ENCODE measurements around the gene NR0B2. TPM values are rescaled to one million over a fixed set of nuclear protein-coding genes. Genes with fewer than 3 reads are reported as not detected.

NR0B2 gene
- total and polyA plus RNA-seq, 2 of the 13 experiments (the other 11 are each of a cell fraction or from before 2014, with no cell fraction given), result 72.5 to 133 TPM

- TF ChIP-seq ZSCAN12 (CRISPR knock-in tag; IDR thresholded peaks at IDR 0.05), result no peak
- TF ChIP-seq, protein P1, sequence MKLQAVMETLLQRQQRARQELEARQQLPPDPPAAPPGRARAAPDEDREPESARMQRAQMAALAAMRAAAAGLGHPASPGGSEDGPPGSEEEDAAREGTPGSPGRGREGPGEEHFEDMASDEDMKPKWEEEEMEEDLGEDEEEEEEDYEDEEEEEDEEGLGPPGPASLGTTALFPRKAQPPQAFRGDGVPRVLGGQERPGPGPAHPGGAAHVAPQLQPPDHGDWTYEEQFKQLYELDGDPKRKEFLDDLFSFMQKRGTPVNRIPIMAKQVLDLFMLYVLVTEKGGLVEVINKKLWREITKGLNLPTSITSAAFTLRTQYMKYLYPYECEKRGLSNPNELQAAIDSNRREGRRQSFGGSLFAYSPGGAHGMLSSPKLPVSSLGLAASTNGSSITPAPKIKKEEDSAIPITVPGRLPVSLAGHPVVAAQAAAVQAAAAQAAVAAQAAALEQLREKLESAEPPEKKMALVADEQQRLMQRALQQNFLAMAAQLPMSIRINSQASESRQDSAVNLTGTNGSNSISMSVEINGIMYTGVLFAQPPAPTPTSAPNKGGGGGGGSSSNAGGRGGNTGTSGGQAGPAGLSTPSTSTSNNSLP (IDR thresholded peaks at IDR 0.05; ENCODE audit: low read depth, low read length), result no peak
- no peak for TF ChIP-seq ESRRA (CRISPR knock-in tag; IDR thresholded peaks at IDR 0.05; ENCODE audit: low read depth)
- TF ChIP-seq ZNF720 (CRISPR knock-in tag; IDR thresholded peaks at IDR 0.05), result peak; percentile 33; the same call in 1 of the 2 replicates
- TF ChIP-seq EEA1 (CRISPR knock-in tag; IDR thresholded peaks at IDR 0.05; ENCODE audit: borderline replicate concordance), result no peak
- no peak for TF ChIP-seq ATAD3A (CRISPR knock-in tag; IDR thresholded peaks at IDR 0.05)
- TF ChIP-seq RBM39 (IDR thresholded peaks at IDR 0.05; ENCODE audit: low read depth, low read length, poor library complexity, severe bottlenecking), result peak; percentile 16
- no peak for TF ChIP-seq ATM (IDR thresholded peaks at IDR 0.05; ENCODE audit: borderline replicate concordance)
- TF ChIP-seq ZNF883 (CRISPR knock-in tag; IDR thresholded peaks at IDR 0.05; ENCODE audit: not compliant biosample characterization), result no peak
- 0 out of 2 replicates have a peak, but pooled peaks have one; percentile 20 for TF ChIP-seq NFKBIZ (CRISPR knock-in tag; IDR thresholded peaks at IDR 0.05)
- TF ChIP-seq, protein P2, sequence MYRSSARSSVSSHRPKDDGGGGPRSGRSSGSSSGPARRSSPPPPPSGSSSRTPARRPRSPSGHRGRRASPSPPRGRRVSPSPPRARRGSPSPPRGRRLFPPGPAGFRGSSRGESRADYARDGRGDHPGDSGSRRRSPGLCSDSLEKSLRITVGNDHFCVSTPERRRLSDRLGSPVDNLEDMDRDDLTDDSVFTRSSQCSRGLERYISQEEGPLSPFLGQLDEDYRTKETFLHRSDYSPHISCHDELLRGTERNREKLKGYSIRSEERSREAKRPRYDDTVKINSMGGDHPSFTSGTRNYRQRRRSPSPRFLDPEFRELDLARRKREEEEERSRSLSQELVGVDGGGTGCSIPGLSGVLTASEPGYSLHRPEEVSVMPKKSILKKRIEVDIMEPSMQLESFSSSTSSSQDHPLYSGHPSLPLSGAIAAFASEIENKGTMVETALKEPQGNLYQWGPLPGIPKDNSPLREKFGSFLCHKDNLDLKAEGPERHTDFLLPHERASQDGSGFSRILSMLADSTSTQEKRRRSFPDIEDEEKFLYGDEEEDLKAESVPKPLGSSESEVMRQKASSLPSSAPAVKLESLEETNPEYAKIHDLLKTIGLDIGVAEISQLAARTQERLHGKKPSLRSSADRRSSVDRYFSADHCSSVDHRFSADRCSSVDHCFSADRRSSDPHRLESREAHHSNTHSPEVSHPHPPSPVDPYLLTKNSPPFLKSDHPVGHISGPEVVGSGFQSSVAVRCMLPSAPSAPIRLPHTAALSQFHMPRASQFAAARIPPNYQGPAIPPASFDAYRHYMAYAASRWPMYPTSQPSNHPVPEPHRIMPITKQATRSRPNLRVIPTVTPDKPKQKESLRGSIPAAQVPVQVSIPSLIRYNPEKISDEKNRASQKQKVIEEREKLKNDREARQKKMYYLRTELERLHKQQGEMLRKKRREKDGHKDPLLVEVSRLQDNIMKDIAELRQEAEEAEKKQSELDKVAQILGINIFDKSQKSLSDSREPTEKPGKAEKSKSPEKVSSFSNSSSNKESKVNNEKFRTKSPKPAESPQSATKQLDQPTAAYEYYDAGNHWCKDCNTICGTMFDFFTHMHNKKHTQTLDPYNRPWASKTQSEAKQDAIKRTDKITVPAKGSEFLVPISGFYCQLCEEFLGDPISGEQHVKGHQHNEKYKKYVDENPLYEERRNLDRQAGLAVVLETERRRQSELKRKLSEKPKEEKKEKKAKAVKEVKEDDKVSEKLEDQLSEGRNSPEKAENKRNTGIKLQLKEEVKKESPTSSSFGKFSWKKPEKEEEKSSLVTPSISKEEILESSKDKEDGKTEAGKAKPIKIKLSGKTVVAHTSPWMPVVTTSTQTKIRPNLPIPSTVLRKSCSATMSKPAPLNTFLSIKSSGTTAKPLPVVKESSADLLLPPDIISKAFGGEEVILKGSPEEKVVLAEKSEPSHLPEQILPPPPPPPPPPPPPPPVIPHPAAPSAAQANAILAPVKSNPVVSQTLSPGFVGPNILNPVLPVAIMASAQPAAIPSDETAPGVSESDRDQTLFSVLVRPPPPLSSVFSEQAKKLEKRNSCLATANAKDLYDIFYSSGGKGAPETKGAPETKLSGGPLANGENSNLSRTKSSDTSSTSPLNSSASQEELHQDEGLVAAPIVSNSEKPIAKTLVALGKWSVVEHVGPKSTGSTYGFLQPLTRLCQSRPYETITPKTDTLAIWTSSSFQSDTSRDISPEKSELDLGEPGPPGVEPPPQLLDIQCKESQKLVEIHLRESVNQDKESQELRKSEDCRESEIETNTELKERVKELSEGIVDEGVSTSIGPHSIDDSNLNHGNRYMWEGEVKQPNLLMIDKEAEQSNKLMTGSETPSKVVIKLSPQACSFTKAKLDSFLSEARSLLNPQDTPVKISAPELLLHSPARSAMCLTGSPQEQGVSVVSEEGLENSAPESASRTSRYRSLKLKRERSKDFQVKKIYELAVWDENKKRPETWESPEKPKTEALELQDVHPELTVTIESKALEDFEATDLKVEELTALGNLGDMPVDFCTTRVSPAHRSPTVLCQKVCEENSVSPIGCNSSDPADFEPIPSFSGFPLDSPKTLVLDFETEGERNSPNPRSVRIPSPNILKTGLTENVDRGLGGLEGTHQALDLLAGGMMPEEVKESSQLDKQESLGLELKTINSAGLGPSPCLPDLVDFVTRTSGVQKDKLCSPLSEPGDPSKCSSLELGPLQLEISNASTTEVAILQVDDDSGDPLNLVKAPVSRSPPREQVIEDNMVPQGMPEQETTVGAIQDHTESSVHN (CRISPR knock-in tag; IDR thresholded peaks at IDR 0.05), result no peak
- TF ChIP-seq AHR (CRISPR knock-in tag; IDR thresholded peaks at IDR 0.05), result no peak
- no peak for TF ChIP-seq ZNF713 (CRISPR knock-in tag; IDR thresholded peaks at IDR 0.05)
- TF ChIP-seq ELF1 (CRISPR knock-in tag; IDR thresholded peaks at IDR 0.05), result no peak
- TF ChIP-seq TRIM22 (IDR thresholded peaks at IDR 0.05), result no peak
- TF ChIP-seq IKZF5 (CRISPR knock-in tag; IDR thresholded peaks at IDR 0.05), result no peak
Observed at GRCh38 chr1:26890467-26890796, 23.3 kb downstream of the NR0B2 start (continued).

All from HepG2 (cell line).